Calu3 (cell line): ENCODE data around the gene MPC1. TPM values are rescaled to one million over a fixed set of nuclear protein-coding genes. Genes with fewer than 3 reads are reported as not detected.
"Not testable (repeated sequence)": the region's sequence is repeated elsewhere in the genome, so short reads cannot be mapped to it uniquely, and the experiment has no call there.

Source experiments
- BruUV-seq: library from RNA; stranded (reverse); fragments of 400-500 nt; replicated peaks from 2 replicates; lab custom pipeline; 2021; lab: Mats Ljungman, UMichigan
- CTCF ChIA-PET: fragments of 300-600 bp; sonication (Branson Sonifier 250); formaldehyde crosslinking; loops from one replicate; lab custom pipeline; 2022; ENCODE audit warnings: antibody characterized with exemption; lab: Charles Lee
- DNase-seq: peaks from one replicate; pipeline ENCODE4 v3.0.0; 2022
- H3K27ac Mint-ChIP-seq: one replicate; pipeline ENCODE4 v1.8.0; 2022; ENCODE audit warnings: mixed read lengths; ENCODE audit not compliant: unreplicated experiment
- H3K27me3 Mint-ChIP-seq: one replicate; pipeline ENCODE4 v1.8.0; 2022; ENCODE audit warnings: mixed read lengths; ENCODE audit not compliant: unreplicated experiment
- H3K36me3 Mint-ChIP-seq: one replicate; pipeline ENCODE4 v1.8.0; 2022; ENCODE audit warnings: mild to moderate bottlenecking, moderate library complexity, mixed read lengths; ENCODE audit not compliant: insufficient read depth, unreplicated experiment
- H3K4me1 Mint-ChIP-seq: one replicate; pipeline ENCODE4 v1.8.0; 2022; ENCODE audit warnings: mild to moderate bottlenecking, low read depth, mixed read lengths; ENCODE audit not compliant: unreplicated experiment
- H3K4me3 Mint-ChIP-seq: one replicate; pipeline ENCODE4 v1.8.0; 2022; ENCODE audit warnings: mild to moderate bottlenecking, low read depth, moderate library complexity, mixed read lengths; ENCODE audit not compliant: unreplicated experiment
- H3K9me3 Mint-ChIP-seq: one replicate; pipeline ENCODE4 v1.8.0; 2022; ENCODE audit warnings: low read depth, mixed read lengths; ENCODE audit not compliant: unreplicated experiment
- CTCF ChIP-seq: fragments of 200-600 bp; IDR thresholded peaks from one replicate; pipeline ENCODE4 v1.8.0; 2022; ENCODE audit warnings: antibody characterized with exemption; ENCODE audit not compliant: unreplicated experiment
- intact Hi-C: fragments of 100-400 bp; cut with micrococcal nuclease; formaldehyde crosslinking; loops from one replicate; pipeline ENCODE4 v1.10.0; 2022; ENCODE audit not compliant: unreplicated experiment
- total RNA-seq: library from RNA; stranded (reverse); gene quantifications from 2 replicates; pipeline ENCODE4 v1.2.3, GENCODE V29; 2022

Gene MPC1
- total RNA-seq, 1 experiment from 2014 or later = 48.9 TPM

GRCh38 chr6:166406197-166406596 lies 23.5 kb upstream of the MPC1 start:
- Mint-ChIP-seq H3K27ac (no peak overlapping the region), H3K4me3 (no peak overlapping the region), H3K9me3 (no peaks in the 10 kb centered on the region), H3K27me3 (peaks cover 12% of the 10 kb centered on the region), H3K36me3 (peaks cover 27% of the 10 kb centered on the region), H3K4me1 (no peaks in the 10 kb centered on the region)
- CTCF ChIA-PET = no interaction called here
- intact Hi-C loops = no loop called here
- no peak for DNase-seq
- no peak for TF ChIP-seq CTCF
- BruUV-seq = no TSS peak

- no peak overlapping the region for H3K27ac Mint-ChIP-seq
- H3K27me3 Mint-ChIP-seq = peaks cover 12% of the 10 kb centered on the region
- no peaks in the 10 kb centered on the region for H3K9me3 Mint-ChIP-seq
- DNase-seq = no peak
- TF ChIP-seq CTCF = no peak
- no peak overlapping the region for H3K4me3 Mint-ChIP-seq
- intact Hi-C loops = no loop called here
- H3K36me3 Mint-ChIP-seq = peaks cover 25% of the 10 kb centered on the region
- CTCF ChIA-PET = no interaction called here
- H3K4me1 Mint-ChIP-seq = no peaks in the 10 kb centered on the region
- no TSS peak for BruUV-seq
Observed at GRCh38 chr6:166405386-166405785, 22.6 kb upstream of the MPC1 start.

GRCh38 chr6:166402582-166403277 lies 20.0 kb upstream of the MPC1 start:
- CTCF ChIA-PET = interaction anchor here (0.7 kb wide), 1 partner anchor 280 kb away, joined by 6 read pairs; no protein-coding TSS in a partner anchor
- peaks cover 9% of the 10 kb centered on the region for H3K36me3 Mint-ChIP-seq
- DNase-seq = no peak
- H3K4me3 Mint-ChIP-seq = no peak overlapping the region
- H3K4me1 Mint-ChIP-seq = no peaks in the 10 kb centered on the region
- no TSS peak for BruUV-seq
- H3K27ac Mint-ChIP-seq = peak overlapping the region; percentile 27
- no peaks in the 10 kb centered on the region for H3K9me3 Mint-ChIP-seq
- no peak for TF ChIP-seq CTCF
- peaks cover 21% of the 10 kb centered on the region for H3K27me3 Mint-ChIP-seq
- intact Hi-C loops = no loop called here

GRCh38 chr6:166400649-166401250 lies 18.0 kb upstream of the MPC1 start:
- not testable (repeated sequence) for H3K4me1 Mint-ChIP-seq, H3K4me3 Mint-ChIP-seq, BruUV-seq, H3K36me3 Mint-ChIP-seq, H3K27ac Mint-ChIP-seq, H3K9me3 Mint-ChIP-seq
- peaks cover 21% of the 10 kb centered on the region for H3K27me3 Mint-ChIP-seq
- intact Hi-C loops = loop anchor here (1.0 kb wide), 2 partner anchors 125 to 243 kb away; no protein-coding TSS in a partner anchor
- CTCF ChIA-PET = interaction anchor here (0.6 to 2.2 kb wide), 10 partner anchors 8 to 309 kb away, joined by 3 to 20 read pairs (median 4); partner anchors contain the start of gene SFT2D1
- TF ChIP-seq CTCF = peak; percentile 73
- peak; percentile 66 for DNase-seq
